ENCODE measurements around the gene ACP6.
"Not testable (repeated sequence)": the region's sequence is repeated elsewhere in the genome, so short reads cannot be mapped to it uniquely, and the experiment has no call there.

The ACP6 gene

GRCh38 chr1:147618771-147619170, 51.6 kb downstream of the ACP6 start:
- DNase-seq: no peak

GRCh38 chr1:147618077-147618569, 52.2 kb downstream of the ACP6 start:
- no peak for DNase-seq

- not testable (repeated sequence) for DNase-seq
Measured at GRCh38 chr1:147614966-147615365, 55.4 kb downstream of the ACP6 start.

DNA sequence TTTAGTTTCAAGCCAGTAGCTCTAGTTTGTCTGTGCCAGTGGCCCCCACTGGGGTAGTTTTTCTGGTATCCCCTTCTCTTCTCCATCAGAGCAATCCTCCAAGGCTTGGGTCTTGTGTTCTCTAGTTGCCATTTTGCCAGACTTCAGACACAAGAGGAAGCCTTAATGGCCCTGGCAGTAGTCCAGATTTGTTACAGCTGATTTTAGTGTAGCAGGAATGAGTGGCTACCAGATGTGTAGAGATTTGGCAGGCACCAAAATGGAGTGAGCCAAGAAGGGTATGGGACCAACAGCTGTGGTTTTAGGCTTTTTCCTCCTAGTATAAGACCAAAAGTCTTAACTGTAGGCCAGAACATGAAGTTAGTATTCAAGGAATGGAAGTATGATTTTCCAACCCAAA, 56.8 kb downstream of the ACP6 start:
- DNase-seq: peak; percentile 42

- DNase-seq: peak; percentile 98
Measured at GRCh38 chr1:147612366-147612765, 58.0 kb downstream of the ACP6 start.

DNA sequence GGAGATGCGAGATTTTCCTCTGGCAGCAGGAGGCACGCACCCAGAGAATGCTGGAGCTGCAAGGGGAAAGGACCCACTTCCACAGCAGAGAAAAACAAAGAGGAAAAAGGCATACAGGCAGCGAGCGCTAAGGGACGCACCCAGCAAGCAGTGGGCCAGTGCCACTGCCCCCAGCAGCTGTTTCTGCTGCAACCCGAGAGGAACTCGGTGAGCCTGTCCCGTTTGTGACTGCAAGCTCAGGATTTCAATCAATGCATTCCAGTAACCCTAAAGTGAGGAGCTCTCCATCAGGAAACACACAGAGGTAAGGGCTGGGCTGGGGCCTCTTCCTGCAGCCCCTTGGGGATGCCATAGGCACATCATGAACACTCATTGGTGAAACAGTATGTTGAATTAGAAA, 58.7 kb downstream of the ACP6 start:
- no peak for DNase-seq

GRCh38 chr1:147611021-147611426, 59.3 kb downstream of the ACP6 start:
- no peak for DNase-seq

DNA sequence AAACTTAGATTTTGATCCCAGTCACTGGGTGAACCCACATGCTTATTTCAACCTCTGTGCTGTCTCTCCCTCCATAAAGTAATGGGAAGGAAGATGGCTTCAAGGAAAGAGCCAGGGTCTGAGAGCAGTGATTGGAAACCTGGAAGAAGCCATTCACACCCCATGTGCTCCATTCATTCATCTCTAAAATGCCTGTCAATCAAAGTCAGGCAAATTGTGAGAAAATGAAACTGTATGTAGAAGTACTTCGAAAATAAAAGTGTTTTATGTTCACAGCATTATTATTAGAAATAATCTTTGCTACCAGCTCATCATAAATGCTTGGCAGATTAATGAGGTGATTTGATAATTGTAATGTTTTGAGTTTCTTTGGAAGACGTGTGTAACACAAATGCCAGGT, 61.0 kb downstream of the ACP6 start:
- DNase-seq: no peak

DNA sequence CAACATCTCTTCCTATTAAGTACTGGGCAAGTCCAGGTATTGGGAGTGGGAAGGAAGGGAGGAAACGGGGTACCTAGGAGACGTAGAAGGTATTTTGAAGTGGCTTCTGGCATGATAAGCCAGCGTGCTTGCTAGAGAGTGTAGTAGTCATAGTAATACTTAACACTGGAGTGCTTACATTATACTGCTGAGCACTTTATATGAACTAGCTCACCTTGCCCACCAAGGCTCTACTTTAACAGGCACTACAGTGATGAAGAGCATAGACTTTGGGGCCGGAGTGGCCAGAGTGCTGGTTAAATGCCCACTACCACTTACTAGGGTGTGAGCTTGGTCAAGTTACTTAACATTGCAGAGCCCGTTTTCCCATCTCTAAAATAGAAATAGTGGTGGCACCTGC, 61.7 kb downstream of the ACP6 start:
- DNase-seq: no peak

DNA sequence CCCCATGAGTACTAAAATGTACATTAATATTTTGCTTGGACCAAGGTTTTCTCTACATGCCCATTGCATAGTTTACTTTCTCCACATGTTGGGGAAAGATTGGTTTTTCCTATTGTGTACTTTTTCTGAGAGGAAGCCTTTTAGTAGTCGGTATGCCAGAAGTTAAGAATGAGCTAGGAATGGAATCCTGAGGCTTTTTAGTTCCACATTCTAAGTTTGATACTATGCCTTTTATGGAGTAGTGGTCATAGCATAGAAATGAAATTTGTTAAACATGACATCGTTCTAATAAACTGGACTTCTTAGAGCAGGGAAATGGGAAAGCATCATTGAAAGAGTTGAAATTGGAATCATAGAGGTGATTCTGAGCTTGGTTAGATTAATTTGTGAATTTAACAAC, 64.7 kb downstream of the ACP6 start:
- no peak for DNase-seq

- DNase-seq: no peak
Measured at GRCh38 chr1:147603986-147604385, 66.3 kb downstream of the ACP6 start.

GRCh38 chr1:147600119-147601111, 69.9 kb downstream of the ACP6 start:
- DNase-seq: no peak

GRCh38 chr1:147599362-147600118, 70.8 kb downstream of the ACP6 start:
- DNase-seq: peak; percentile 98

- DNase-seq: no peak
Measured at GRCh38 chr1:147598621-147599361, 71.5 kb downstream of the ACP6 start.

DNA sequence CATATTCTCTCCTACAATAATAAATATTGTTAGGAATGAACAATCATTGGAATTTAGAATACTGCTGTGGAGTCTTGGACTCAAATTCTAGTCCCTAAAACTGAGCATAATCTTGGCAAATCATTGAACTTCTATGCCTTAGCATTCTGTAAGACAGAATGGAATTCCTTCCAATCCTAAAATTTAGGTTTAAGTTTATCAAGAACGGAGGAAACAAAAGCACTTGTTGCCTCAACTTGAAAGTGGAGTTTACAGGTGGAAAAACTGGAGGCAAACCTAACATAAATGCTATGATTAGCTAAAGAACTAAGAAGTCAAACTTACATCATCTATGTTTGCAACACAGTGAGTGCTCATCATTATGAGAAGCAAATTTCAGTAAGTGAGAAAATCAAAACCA, 73.3 kb downstream of the ACP6 start:
- no peak for DNase-seq

All from NCI-H187 treated with DMSO at 0.1 percent for 48 hours (cell line).